Pancreas (tissue), 10 donors: ENCODE results near the gene EPHX1. TPM values are rescaled to one million over a fixed set of nuclear protein-coding genes. Genes with fewer than 3 reads are reported as not detected.

Source experiments
- ATAC-seq, 4 donors: fragments of 200-7000 bp; cut with Tn5 transposase; one replicate each; pipeline versions ENCODE4 v1.8.0 to v1.9.1; 2020; ENCODE audit warnings: mild to moderate bottlenecking in 4 of 4, moderate library complexity in 4 of 4
- DNase-seq, 6 donors: peaks; one replicate each; pipeline ENCODE4 v3.0.0-alpha.2; 2020
- FAIRE-seq: peaks from 2 replicates; lab custom pipeline; 2012; peaks lifted over from hg19 to GRCh38; lab: Jason Lieb, UNC
- H3K27ac ChIP-seq, 4 donors: fragments of 200-600 bp; sonication (generic); 1 replicate in 3 of 4; 2 replicates in 1 of 4; pipeline versions ENCODE4 v1.5.0 to v1.8.0; 2020
- H3K27me3 ChIP-seq, 4 donors: fragments of 200-600 bp; one replicate each; pipeline ENCODE4 v1.8.0; 2021
- H3K36me3 ChIP-seq, 3 donors: fragments of 200-600 bp; sonication (generic) in 1 of 3; one replicate each; pipeline versions ENCODE4 v1.5.0 to v1.8.0; 2020 to 2021
- H3K4me1 ChIP-seq, 3 donors: fragments of 200-600 bp; one replicate each; pipeline ENCODE4 v1.8.0; 2021
- H3K4me3 ChIP-seq, 4 donors: fragments of 200-600 bp; sonication (generic) in 2 of 4; one replicate each; pipeline versions ENCODE4 v1.5.0 to v1.8.0; 2020 to 2021
- H3K9me3 ChIP-seq, 4 donors: fragments of 200-600 bp; one replicate each; pipeline ENCODE4 v1.8.0; 2021
- WGBS, 2 donors: extraction: QIAGEN DNeasy Blood & Tissue Kit; methylation state at CpG; one replicate each; pipeline ENCODE4 v1.1.7; 2013; 5-methylcytosine and 5-hydroxymethylcytosine counted together
- intact Hi-C, 3 donors: fragments of 100-400 bp; cut with DNase I; formaldehyde crosslinking; loops; one replicate each; pipeline versions ENCODE4 v1.11.1 to v1.14.2; 2022
- polyA plus RNA-seq, 2 donors: library from polyadenylated mRNA; stranded (reverse); fragments of 200-250 nt; gene quantifications; one replicate each; pipeline ENCODE4 v1.2.3, GENCODE V29; 2013
- total RNA-seq, 6 donors: library from RNA; stranded (reverse); fragmentation: NEBNext Ultra II Directional in 4 of 6; extraction: Animal tissue kit (Norgen Biotek cat#: 25700) in 4 of 6; gene quantifications; one replicate each; pipeline versions ENCODE4 v1.2.1 to v1.2.4, GENCODE V29; 2021 to 2023
- TF ChIP-seq, protein P1 (sequence below), 4 donors: fragments of 200-600 bp; sonication (generic) in 3 of 4; IDR thresholded peaks; one replicate each; pipeline versions ENCODE4 v1.5.0 to v1.8.0; 2021; ENCODE audit warnings: antibody characterized with exemption in 4 of 4
- donor health status: healthy with polysubstance abuse.
- donor health status: DM: no; HTN: no; CAD: no; lungs with moderate emphysema.
- donor health status: DM: no; HTN: no; CAD: no.
- donor health status: control.
- donor health status: control.
- donor health status: Bipolar disorder and iron deficiency.
- donor health status: DM: yes; HTN: yes; CAD: no.
- donor health status: DM: no; HTN: no; CAD: no.
- donor health status: DM: no; HTN: no; CAD: no.
- donor health status: DM: yes; HTN: yes; CAD: no.

The EPHX1 gene
- total and polyA plus RNA-seq, 8 donors, result 26.1 to 168 (median 124) TPM

DNA sequence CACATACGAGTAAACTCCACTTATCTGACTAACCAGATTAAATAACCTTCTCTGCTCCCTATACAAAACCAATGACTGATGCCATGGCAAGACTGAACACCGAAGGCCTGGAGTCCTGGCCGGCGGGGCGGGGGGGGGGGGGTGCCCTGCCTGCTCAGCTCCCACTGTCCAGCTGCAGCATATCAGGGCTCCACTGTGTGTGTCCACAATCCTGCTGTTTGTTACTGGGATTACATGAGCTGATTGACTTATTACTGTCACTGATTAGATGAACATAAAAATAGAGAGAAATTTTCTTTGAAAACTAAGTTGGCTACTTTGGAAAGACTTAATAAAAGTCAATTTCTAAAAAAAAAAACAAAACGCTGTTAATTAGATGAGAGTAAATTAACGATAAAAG lies 47.3 kb downstream of the EPHX1 start:
- H3K4me3 ChIP-seq, result no peak overlapping the region
- intact Hi-C loops, result no loop called here
- peaks cover 0 to 2% (median 0%) of the 10 kb centered on the region in 3 donors for H3K4me1 ChIP-seq
- no peak for ATAC-seq
- peaks cover 7 to 76% (median 39%) of the 10 kb centered on the region in 3 donors for H3K36me3 ChIP-seq
- TF ChIP-seq, protein P1, sequence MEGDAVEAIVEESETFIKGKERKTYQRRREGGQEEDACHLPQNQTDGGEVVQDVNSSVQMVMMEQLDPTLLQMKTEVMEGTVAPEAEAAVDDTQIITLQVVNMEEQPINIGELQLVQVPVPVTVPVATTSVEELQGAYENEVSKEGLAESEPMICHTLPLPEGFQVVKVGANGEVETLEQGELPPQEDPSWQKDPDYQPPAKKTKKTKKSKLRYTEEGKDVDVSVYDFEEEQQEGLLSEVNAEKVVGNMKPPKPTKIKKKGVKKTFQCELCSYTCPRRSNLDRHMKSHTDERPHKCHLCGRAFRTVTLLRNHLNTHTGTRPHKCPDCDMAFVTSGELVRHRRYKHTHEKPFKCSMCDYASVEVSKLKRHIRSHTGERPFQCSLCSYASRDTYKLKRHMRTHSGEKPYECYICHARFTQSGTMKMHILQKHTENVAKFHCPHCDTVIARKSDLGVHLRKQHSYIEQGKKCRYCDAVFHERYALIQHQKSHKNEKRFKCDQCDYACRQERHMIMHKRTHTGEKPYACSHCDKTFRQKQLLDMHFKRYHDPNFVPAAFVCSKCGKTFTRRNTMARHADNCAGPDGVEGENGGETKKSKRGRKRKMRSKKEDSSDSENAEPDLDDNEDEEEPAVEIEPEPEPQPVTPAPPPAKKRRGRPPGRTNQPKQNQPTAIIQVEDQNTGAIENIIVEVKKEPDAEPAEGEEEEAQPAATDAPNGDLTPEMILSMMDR (IDR thresholded peaks at IDR 0.05), result no peak
- FAIRE-seq, result no peak
- 51 to 53% methylated on average over 7 of the region's 7 CpGs for WGBS, 2 donors
- no peak overlapping the region for H3K27ac ChIP-seq
- H3K9me3 ChIP-seq, result no peaks in the 10 kb centered on the region
- H3K27me3 ChIP-seq, result no peaks in the 10 kb centered on the region
- DNase-seq, result no peak

DNA sequence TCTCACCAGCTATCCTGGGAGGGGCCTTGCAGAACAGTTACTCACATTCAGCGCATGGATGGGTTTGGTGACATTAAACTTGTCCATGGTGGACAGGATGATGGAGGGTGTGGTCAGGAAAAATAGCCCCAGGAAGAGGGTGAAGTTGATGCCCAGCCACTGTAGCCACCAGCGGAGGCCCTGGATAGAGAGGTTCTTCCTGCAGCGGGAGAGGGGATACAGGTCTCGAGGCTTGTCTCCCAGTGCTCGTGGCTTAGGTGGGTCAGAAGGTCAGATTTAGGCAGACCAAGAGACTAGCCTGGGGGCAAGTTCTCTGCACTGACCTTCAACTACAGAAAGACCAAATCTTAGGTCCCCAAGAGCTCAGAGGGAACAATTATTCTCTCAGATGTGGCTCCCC lies 49.2 kb downstream of the EPHX1 start:
- no peak for ATAC-seq
- TF ChIP-seq, protein P1 (IDR thresholded peaks at IDR 0.05), result no peak
- Histone ChIP-seq H3K36me3 (peaks cover 7 to 72% (median 34%) of the 10 kb centered on the region in 3 donors), H3K27ac (no peak overlapping the region), H3K27me3 (no peaks in the 10 kb centered on the region), H3K4me1 (peaks cover 0 to 4% (median under 1%) of the 10 kb centered on the region in 3 donors), H3K4me3 (no peak overlapping the region), H3K9me3 (no peaks in the 10 kb centered on the region)
- no peak for FAIRE-seq
- no peak for DNase-seq
- intact Hi-C loops, result no loop called here
- WGBS, 2 donors, result 85 to 93% methylated on average over 5 of the region's 5 CpGs

DNA sequence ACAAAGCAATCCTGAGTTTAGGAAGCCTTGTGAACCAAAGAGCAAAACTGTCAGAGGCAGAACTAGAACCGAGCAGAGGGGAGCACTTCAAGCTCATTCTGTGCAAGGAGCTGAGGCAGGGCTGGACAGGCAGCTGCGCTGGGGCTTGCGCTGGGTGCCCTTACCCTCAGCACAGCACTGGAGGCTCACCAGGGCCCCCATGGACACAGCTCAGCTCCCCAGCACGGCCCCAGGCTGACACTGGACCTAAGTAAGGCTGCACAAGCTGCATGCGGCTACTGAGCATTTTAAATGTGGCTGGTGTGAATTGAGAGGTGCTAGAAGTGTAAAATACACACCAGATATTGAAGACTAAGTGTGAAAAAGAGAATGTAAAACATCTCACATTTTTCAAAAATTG lies 50.2 kb downstream of the EPHX1 start:
- WGBS, 2 donors, result 85 to 92% methylated on average over 5 of the region's 5 CpGs
- H3K36me3 ChIP-seq, result peaks cover 7 to 66% (median 28%) of the 10 kb centered on the region in 3 donors
- H3K4me3 ChIP-seq, result no peak overlapping the region
- ATAC-seq (no peak), DNase-seq (no peak), FAIRE-seq (no peak)
- TF ChIP-seq, protein P1 (IDR thresholded peaks at IDR 0.05), result no peak
- H3K9me3 ChIP-seq, result no peaks in the 10 kb centered on the region
- intact Hi-C loops, result no loop called here
- H3K27ac ChIP-seq, result no peak overlapping the region
- H3K27me3 ChIP-seq, result no peaks in the 10 kb centered on the region
- H3K4me1 ChIP-seq, result peaks cover 0 to 12% (median 6%) of the 10 kb centered on the region in 3 donors

DNA sequence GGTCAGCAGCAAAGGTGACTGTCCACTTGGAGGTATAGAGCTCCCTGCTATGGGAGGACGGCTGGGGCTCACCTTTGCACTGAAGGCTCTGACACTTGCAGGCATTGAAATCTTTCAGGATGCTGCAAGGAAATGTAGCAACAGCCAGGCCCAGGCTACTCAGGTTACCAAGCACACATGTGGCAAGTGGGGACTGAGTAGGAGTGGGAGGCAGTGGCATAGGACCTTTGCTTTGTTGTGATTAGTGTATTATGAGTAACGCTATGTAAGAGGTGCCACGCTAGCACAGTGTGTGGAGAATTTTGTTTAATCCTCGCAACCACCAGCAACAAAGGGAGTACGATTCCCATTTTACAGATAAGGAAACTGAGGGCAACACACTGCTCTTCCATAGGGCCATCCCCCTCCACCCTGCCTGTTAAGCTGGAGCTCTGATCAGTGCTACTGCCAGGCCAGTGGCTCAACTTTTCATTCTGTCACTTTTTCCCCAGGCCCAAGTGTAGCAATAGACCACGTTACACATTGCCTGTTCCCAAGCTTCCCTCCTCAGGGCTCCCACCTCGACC lies 51.0 kb downstream of the EPHX1 start:
- TF ChIP-seq, protein P1 (IDR thresholded peaks at IDR 0.05), result no peak
- ATAC-seq, result no peak
- intact Hi-C loops, result no loop called here
- Histone ChIP-seq H3K9me3 (no peaks in the 10 kb centered on the region), H3K4me1 (peaks cover 0 to 13% (median 6%) of the 10 kb centered on the region in 3 donors), H3K27ac (no peak overlapping the region), H3K4me3 (no peak overlapping the region), H3K36me3 (peaks cover 7 to 66% (median 29%) of the 10 kb centered on the region in 3 donors), H3K27me3 (no peaks in the 10 kb centered on the region)
- FAIRE-seq, result no peak
- no peak for DNase-seq
- WGBS, 2 donors, result 91 to 94% methylated on average over 7 of the region's 7 CpGs

DNA sequence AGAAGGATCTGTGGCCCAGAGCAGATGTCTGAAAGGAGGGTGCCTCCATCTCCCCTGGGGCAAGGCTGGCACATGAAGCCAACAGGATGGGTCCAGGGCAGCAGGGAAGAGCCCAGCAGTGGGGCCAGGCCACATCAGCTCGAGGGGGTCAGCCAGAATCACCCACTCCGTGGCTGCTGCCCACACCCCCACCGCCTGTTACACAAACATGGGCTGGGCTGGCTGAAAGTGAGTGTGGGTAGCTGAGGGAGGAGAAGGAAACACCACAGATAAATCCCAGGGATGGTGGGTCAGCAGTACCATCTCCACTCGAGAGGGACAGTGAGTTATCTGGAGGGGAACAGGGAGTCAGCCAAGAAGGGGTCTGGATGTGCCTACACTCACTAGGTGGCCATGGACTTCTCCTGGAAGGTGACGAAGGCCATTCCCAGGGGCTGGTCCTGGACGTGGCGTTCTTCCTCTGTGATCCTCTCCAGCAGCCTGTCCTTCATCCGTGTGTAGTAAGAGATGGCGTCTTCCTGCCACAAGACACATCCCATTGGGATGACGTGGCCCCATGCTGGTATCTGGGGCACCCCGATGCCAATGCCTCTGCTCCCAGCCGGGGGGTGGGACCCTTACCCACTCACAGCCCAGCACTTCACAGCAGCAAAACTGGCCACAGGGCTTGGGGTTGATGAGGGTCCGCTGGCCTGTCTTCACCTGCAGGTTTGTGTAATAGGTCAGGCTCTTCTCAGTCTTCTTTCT lies 52.1 kb downstream of the EPHX1 start:
- intact Hi-C loops, result no loop called here
- Histone ChIP-seq H3K27ac (no peak overlapping the region), H3K9me3 (no peaks in the 10 kb centered on the region), H3K4me3 (no peak overlapping the region), H3K4me1 (peaks cover 0 to 13% (median 6%) of the 10 kb centered on the region in 3 donors), H3K27me3 (no peaks in the 10 kb centered on the region), H3K36me3 (peaks cover 7 to 76% (median 40%) of the 10 kb centered on the region in 3 donors)
- 90 to 95% methylated on average over 13 of the region's 13 CpGs for WGBS, 2 donors
- DNase-seq (peak in 1 of 6 donors; percentile 53), FAIRE-seq (no peak), ATAC-seq (no peak)
- TF ChIP-seq, protein P1 (IDR thresholded peaks at IDR 0.05), result no peak
